ENCODE results near the gene FSTL4.

FSTL4 gene

DNA sequence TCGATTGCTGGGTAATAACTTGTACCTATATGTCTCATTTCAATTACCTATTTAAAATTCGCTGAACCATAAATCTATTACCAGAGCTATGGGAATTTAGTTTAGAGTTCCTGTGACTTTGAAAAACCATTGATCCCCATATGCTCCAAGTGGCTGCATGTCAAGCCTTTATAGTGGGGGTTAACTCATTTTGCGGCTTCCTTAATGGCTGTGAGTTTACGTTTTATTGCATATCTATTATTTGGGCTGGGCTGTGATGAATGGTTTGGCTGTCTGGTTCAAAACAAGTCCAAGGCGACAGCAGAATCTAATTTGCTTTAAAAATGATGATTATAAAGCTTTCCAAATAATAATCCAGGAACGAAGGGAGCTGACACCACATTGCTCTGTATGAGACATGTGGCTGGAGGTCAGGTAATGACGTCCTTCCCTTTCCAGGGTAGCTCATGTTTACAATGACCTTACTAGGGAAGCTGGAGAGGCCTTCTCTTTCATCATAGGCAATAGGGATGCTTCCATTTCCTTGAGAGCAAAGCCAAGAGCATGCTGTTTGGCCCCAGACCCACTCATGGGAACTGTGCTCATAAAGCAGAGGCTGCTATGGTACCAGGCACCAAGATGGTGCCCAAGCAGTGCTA, 302.2 kb downstream of the FSTL4 start:
- no peak for DNase-seq

- no peak for DNase-seq
Observed at GRCh38 chr5:133309166-133309795, 303.1 kb downstream of the FSTL4 start.

- DNase-seq = no peak
Observed at GRCh38 chr5:133307275-133307674, 305.1 kb downstream of the FSTL4 start.

GRCh38 chr5:133304707-133305216, 307.6 kb downstream of the FSTL4 start:
- DNase-seq = no peak

- DNase-seq = no peak
Observed at GRCh38 chr5:133304178-133304577, 308.2 kb downstream of the FSTL4 start.

- no peak for DNase-seq
Observed at GRCh38 chr5:133303298-133303697, 309.0 kb downstream of the FSTL4 start.

DNA sequence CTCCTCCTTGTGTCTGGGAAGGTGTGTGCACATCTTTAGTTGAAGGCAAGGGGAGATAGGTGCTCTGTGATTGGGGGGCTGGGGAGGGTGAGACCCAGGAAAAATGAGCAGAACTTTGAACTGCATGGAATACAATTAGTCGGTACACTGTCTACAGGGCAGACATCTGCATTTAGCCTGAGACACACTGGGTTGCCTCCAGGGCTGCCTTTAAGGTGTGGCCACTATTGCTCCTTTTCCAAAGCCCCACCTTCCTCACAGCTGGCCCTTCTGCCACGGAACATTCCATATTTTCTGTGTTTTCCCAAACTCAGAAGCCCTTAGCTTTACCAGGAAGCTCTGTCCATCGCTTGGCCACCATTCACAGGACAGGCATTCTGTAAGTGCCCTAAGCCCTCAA, 312.6 kb downstream of the FSTL4 start:
- no peak for DNase-seq

- no peak for DNase-seq
Observed at GRCh38 chr5:133299021-133299420, 313.3 kb downstream of the FSTL4 start.

GRCh38 chr5:133298447-133298846, 313.9 kb downstream of the FSTL4 start:
- no peak for DNase-seq

DNA sequence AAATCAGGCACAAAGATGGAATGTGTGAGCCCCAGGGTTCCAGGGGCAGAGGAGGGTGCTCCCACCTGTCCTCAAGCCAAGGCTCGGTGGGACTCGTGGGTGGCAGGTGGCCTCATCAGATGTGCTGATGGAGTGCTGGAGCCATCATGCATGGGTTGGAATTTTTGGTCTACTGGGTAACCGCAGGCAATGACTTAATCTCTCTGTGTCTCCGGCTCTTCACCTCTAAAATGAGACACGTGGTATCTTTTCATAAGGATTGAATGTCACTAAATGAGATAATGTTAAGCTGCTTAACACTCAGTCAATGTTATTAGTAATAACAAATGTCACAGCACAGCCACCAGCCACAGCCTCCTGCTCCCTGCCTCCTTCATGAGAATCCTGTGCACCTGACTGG, 315.0 kb downstream of the FSTL4 start:
- DNase-seq = no peak

- DNase-seq = no peak
Observed at GRCh38 chr5:133296624-133297023, 315.7 kb downstream of the FSTL4 start.

DNA sequence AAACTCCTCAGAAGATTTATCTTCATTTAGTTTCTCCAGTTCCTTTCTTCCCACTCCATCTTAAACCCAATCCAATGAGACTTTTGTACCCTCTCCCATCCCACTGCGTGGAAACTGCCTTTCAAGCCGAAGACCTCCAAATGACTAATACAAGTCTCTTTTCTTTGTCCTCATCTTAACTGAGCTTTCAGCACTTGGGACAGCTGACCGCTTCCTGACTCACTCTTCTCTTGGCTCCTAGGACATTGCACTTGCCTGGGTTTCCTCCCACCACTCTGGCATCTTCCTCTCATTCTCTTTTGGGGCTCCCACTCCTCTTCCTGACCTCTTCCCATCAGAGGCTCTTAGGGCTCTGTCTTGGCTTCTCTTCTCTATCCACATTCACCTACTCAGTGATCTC, 316.8 kb downstream of the FSTL4 start:
- no peak for DNase-seq

DNA sequence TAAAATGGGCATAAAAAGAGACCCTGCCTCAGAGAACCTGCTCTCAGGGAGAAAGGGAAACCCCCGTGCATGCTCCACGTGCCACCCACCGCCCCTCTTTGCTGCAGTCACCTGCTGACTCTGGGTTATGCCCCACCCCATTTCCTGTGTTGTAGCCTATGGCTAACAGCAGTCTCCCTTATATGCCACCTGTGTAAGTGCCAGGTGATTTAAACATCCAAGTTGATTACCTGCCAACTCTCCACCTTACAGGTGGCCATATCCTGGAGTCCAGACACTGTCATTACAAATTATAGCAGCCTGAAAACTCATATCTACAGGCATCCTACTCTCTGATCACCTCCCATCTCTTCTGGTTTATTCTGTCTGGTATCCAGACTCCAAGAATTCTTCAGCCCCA, 318.0 kb downstream of the FSTL4 start:
- DNase-seq = no peak

DNA sequence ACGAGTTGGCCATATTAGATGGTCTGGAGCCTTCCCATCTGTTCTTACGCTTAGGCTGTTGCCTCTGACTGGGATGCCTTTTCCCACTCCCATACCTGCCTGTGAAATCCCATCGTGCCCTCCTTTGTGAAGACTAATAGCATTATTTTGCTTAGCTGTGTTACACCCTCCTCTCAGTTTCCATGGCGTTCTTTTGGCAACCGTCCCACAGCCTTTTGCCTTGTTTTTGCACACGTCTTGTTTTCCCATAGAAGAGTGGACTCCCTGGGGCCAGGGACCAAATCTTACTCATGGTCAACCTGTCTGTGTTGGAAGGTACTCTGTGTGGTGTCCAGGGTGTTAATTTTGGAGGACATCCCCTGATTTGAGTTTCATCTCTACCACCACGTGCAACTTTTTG, 318.4 kb downstream of the FSTL4 start:
- DNase-seq = no peak

DNA sequence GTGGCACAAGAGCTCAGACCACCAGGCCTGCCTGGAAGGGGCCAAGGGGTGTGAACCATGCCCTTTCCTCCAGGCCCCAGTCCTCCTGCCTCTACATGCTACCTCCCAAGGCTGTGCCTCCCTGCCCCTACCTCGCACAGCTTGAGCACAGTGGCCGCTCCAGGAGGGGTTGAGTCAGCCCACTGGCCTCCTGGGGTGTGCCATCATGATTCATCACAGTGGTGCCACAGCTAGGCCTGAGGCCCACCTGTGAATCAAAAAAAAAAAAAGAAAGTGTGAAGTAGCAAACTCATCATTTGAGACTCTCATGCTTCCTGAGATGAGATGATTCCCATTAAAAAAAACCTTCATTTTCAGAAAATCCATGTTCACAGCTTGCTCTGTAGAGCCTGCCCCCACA, 320.0 kb downstream of the FSTL4 start:
- DNase-seq = no peak

DNA sequence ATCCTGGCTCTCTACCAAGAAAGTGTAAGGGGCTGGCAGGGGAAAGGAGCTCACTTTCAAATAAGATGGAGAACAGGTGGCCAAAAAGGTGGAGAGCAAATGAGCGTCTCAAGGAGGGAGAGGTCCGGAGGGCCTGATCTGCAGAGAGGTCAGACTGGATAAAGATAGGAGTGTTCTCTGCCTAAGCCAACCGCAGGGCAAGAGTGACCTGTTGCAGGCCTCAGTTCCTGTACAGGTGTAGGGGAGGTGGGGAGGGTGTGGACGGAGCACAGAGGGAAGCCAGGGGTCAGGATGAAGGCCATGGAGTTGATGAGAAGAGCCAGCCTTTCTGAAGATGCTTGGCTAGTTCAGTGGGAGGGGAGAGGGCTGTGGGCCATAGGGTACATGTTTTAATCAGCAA, 320.8 kb downstream of the FSTL4 start:
- DNase-seq = no peak

DNA sequence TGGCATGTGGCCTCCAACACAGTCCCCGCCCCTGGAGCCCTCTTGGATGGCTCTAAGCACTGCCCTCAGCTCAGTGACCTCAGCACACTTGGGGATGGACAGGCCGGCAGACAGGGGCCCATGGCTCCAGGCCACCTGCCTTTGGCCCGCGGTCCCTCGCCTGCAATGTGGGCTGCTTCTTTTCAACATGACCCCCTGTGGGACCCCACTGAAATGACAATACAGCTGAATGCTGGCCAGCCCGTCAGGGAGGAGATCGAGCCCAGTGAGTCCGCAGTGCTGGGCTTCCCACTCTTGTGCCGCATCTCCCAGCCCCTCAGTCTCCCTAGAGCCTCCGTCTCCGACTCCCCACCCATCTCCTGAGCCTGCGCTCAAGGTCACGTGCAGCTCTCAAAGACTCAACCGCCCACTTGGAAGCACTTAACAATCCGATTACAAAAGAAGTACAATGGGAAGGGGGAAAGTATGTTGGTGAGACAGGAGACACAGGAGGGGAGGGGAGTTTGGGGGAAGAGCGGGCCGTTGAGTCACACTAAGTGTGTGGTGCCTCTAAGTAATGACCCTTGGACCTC, 321.6 kb downstream of the FSTL4 start:
- no peak for DNase-seq

GRCh38 chr5:133289686-133290367, 322.5 kb downstream of the FSTL4 start:
- no peak for DNase-seq

- peak; percentile 35 for DNase-seq
Observed at GRCh38 chr5:133287500-133287899, 324.8 kb downstream of the FSTL4 start.

- no peak for DNase-seq
Observed at GRCh38 chr5:133286483-133286882, 325.9 kb downstream of the FSTL4 start.

GRCh38 chr5:133285583-133286021, 326.7 kb downstream of the FSTL4 start:
- DNase-seq = no peak

- no peak for DNase-seq
Observed at GRCh38 chr5:133284306-133284705, 328.0 kb downstream of the FSTL4 start.

GRCh38 chr5:133278317-133278716, 334.0 kb downstream of the FSTL4 start:
- DNase-seq = no peak

- DNase-seq = no peak
Observed at GRCh38 chr5:133277744-133278143, 334.6 kb downstream of the FSTL4 start.

Data from CD4-positive, alpha-beta T cell treated with Interleukin-12 subunit alpha and Interleukin-12 subunit beta, for 1 hour (primary cell).